Skeletal muscle cell (primary cell): ENCODE measurements around the gene PEG3.
"Not testable (repeated sequence)": the region's sequence is repeated elsewhere in the genome, so short reads cannot be mapped to it uniquely, and the experiment has no call there.

ENCODE experiments used
- DNase-seq: peaks from one replicate; pipeline ENCODE4 v3.0.0-alpha.2; 2010; ENCODE audit warnings: low read depth
- H3K4me3 ChIP-seq: 2 replicates; pipeline ENCODE4 v1.5.1; 2011; ENCODE audit warnings: low read depth, mild to moderate bottlenecking, control low read depth, low read length, moderate library complexity

Gene PEG3

GRCh38 chr19:56840451-56841192, at the start of gene PEG3, which contains the start of gene ZIM2:
Gene PEG3, minus strand, starts transcription at chr19:56840726. Its CDS starts 16,071 bp downstream, at chr19:56824655.
Gene ZIM2, minus strand, starts transcription at chr19:56840726. Its CDS starts 16,449 bp downstream, at chr19:56824277.
- peak within 1 kb of the TSS; percentile 47 for H3K4me3 ChIP-seq
- DNase-seq: no peak

- H3K4me3 ChIP-seq: no peak overlapping the region
Observed at GRCh38 chr19:56885173-56885985, 44.9 kb upstream of the PEG3 start.

GRCh38 chr19:56884441-56884840, 43.9 kb upstream of the PEG3 start:
- DNase-seq: no peak
- H3K4me3 ChIP-seq: no peak overlapping the region

More at GRCh38 chr19:56885173-56885985, 44.9 kb upstream of the PEG3 start:
- DNase-seq: no peak

- no peak overlapping the region for H3K4me3 ChIP-seq
- no peak for DNase-seq
Observed at GRCh38 chr19:56880592-56881190, 40.2 kb upstream of the PEG3 start.

GRCh38 chr19:56877069-56877715, 36.7 kb upstream of the PEG3 start:
- no peak for DNase-seq
- no peak overlapping the region for H3K4me3 ChIP-seq

GRCh38 chr19:56875717-56876116, 35.2 kb upstream of the PEG3 start:
- DNase-seq: no peak
- H3K4me3 ChIP-seq: no peak overlapping the region

GRCh38 chr19:56874530-56874929, 34.0 kb upstream of the PEG3 start:
- H3K4me3 ChIP-seq: no peak overlapping the region

GRCh38 chr19:56873493-56873892, 33.0 kb upstream of the PEG3 start:
- DNase-seq: no peak
- H3K4me3 ChIP-seq: no peak overlapping the region

More at GRCh38 chr19:56874530-56874929, 34.0 kb upstream of the PEG3 start:
- DNase-seq: no peak

GRCh38 chr19:56869886-56870285, 29.4 kb upstream of the PEG3 start:
- DNase-seq: no peak
- no peak overlapping the region for H3K4me3 ChIP-seq

GRCh38 chr19:56868446-56868845, 27.9 kb upstream of the PEG3 start:
- no peak overlapping the region for H3K4me3 ChIP-seq
- DNase-seq: no peak

GRCh38 chr19:56866538-56866937, 26.0 kb upstream of the PEG3 start:
- no peak overlapping the region for H3K4me3 ChIP-seq
- DNase-seq: no peak

GRCh38 chr19:56864443-56865125, 24.1 kb upstream of the PEG3 start:
- DNase-seq: no peak
- H3K4me3 ChIP-seq: no peak overlapping the region

- no peak for DNase-seq
- no peak overlapping the region for H3K4me3 ChIP-seq
Observed at GRCh38 chr19:56862741-56863140, 22.2 kb upstream of the PEG3 start.

- H3K4me3 ChIP-seq, DNase-seq: not testable (repeated sequence)
Observed at GRCh38 chr19:56860409-56860808, 19.9 kb upstream of the PEG3 start.

- no peak overlapping the region for H3K4me3 ChIP-seq
- DNase-seq: no peak
Observed at GRCh38 chr19:56858026-56858425, 17.5 kb upstream of the PEG3 start.

- DNase-seq: no peak
- H3K4me3 ChIP-seq: no peak overlapping the region
Observed at GRCh38 chr19:56856822-56857221, 16.3 kb upstream of the PEG3 start.

GRCh38 chr19:56852361-56852760, 11.8 kb upstream of the PEG3 start:
- H3K4me3 ChIP-seq, DNase-seq: not testable (repeated sequence)

- no peak overlapping the region for H3K4me3 ChIP-seq
- no peak for DNase-seq
Observed at GRCh38 chr19:56848166-56848565, 7.6 kb upstream of the PEG3 start.

GRCh38 chr19:56842412-56842811, 1.9 kb upstream of the PEG3 start:
- no peak for DNase-seq

More at GRCh38 chr19:56842412-56842811, 1.9 kb upstream of the PEG3 start:
- H3K4me3 ChIP-seq: no peak overlapping the region
